Lower lobe of right lung (tissue), 2 donors: ENCODE measurements around the gene SLC12A9. TPM values are rescaled to one million over a fixed set of nuclear protein-coding genes. Genes with fewer than 3 reads are reported as not detected.

Experiments used
- ATAC-seq, 2 donors: fragments of 200-7000 bp; cut with Tn5 transposase; one replicate each; pipeline ENCODE4 v1.9.1; 2020 to 2022; ENCODE audit warnings: mild to moderate bottlenecking in 2 of 2, moderate library complexity in 2 of 2
- DNase-seq: peaks from one replicate; pipeline ENCODE4 v3.0.0-alpha.2; 2020
- H3K27ac ChIP-seq: fragments of 200-600 bp; one replicate; pipeline ENCODE4 v1.8.0; 2022
- H3K27me3 ChIP-seq: fragments of 200-600 bp; one replicate; pipeline ENCODE4 v1.8.0; 2022; ENCODE audit warnings: low read depth
- H3K36me3 ChIP-seq: fragments of 200-600 bp; one replicate; pipeline ENCODE4 v1.8.0; 2022; ENCODE audit warnings: mild to moderate bottlenecking
- H3K4me1 ChIP-seq: fragments of 200-600 bp; one replicate; pipeline ENCODE4 v1.8.0; 2022
- H3K4me3 ChIP-seq: fragments of 200-600 bp; one replicate; pipeline ENCODE4 v1.8.0; 2022; ENCODE audit warnings: mild to moderate bottlenecking
- H3K9me3 ChIP-seq: fragments of 200-600 bp; one replicate; pipeline ENCODE4 v1.8.0; 2022
- intact Hi-C: fragments of 100-400 bp; cut with DNase I; formaldehyde crosslinking; loops from one replicate; pipeline ENCODE4 v1.11.0; 2022
- total RNA-seq: library from RNA; stranded (reverse); fragmentation: NEBNext Ultra II Directional; extraction: Animal tissue kit (Norgen Biotek cat#: 25700); gene quantifications from one replicate; pipeline ENCODE4 v1.2.1, GENCODE V29; 2021
- TF ChIP-seq, protein P1 (sequence below): fragments of 200-600 bp; IDR thresholded peaks from one replicate; pipeline ENCODE4 v1.8.0; 2022; ENCODE audit warnings: antibody characterized with exemption, mild to moderate bottlenecking
- donor health status: DM: no; HTN: yes; CAD: no; lungs with severe emphysema.

SLC12A9 gene
- total RNA-seq, 1 donor from 2014 or later = 43.6 TPM

- peak; percentile 72 for ATAC-seq
- Histone ChIP-seq H3K27ac (peak overlapping the region; percentile 96), H3K27me3 (no peaks in the 10 kb centered on the region), H3K36me3 (peaks cover 29% of the 10 kb centered on the region), H3K4me1 (peaks cover 46% of the 10 kb centered on the region), H3K9me3 (no peaks in the 10 kb centered on the region), H3K4me3 (peak overlapping the region; percentile 86)
- intact Hi-C loops = no loop called here
- peak; percentile 89 for DNase-seq
- TF ChIP-seq, protein P1, sequence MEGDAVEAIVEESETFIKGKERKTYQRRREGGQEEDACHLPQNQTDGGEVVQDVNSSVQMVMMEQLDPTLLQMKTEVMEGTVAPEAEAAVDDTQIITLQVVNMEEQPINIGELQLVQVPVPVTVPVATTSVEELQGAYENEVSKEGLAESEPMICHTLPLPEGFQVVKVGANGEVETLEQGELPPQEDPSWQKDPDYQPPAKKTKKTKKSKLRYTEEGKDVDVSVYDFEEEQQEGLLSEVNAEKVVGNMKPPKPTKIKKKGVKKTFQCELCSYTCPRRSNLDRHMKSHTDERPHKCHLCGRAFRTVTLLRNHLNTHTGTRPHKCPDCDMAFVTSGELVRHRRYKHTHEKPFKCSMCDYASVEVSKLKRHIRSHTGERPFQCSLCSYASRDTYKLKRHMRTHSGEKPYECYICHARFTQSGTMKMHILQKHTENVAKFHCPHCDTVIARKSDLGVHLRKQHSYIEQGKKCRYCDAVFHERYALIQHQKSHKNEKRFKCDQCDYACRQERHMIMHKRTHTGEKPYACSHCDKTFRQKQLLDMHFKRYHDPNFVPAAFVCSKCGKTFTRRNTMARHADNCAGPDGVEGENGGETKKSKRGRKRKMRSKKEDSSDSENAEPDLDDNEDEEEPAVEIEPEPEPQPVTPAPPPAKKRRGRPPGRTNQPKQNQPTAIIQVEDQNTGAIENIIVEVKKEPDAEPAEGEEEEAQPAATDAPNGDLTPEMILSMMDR = no peak
Observed at GRCh38 chr7:100865938-100866728, 13.6 kb downstream of the SLC12A9 start.

- peaks cover 29% of the 10 kb centered on the region for H3K36me3 ChIP-seq
- H3K9me3 ChIP-seq = no peaks in the 10 kb centered on the region
- H3K4me3 ChIP-seq = peak overlapping the region; percentile 86
- DNase-seq = no peak
- H3K4me1 ChIP-seq = peaks cover 46% of the 10 kb centered on the region
- TF ChIP-seq, protein P1 = no peak
- intact Hi-C loops = no loop called here
- H3K27ac ChIP-seq = peak overlapping the region; percentile 96
- H3K27me3 ChIP-seq = no peaks in the 10 kb centered on the region
- no peak for ATAC-seq
Observed at GRCh38 chr7:100866729-100867039, 14.2 kb downstream of the SLC12A9 start.

DNA sequence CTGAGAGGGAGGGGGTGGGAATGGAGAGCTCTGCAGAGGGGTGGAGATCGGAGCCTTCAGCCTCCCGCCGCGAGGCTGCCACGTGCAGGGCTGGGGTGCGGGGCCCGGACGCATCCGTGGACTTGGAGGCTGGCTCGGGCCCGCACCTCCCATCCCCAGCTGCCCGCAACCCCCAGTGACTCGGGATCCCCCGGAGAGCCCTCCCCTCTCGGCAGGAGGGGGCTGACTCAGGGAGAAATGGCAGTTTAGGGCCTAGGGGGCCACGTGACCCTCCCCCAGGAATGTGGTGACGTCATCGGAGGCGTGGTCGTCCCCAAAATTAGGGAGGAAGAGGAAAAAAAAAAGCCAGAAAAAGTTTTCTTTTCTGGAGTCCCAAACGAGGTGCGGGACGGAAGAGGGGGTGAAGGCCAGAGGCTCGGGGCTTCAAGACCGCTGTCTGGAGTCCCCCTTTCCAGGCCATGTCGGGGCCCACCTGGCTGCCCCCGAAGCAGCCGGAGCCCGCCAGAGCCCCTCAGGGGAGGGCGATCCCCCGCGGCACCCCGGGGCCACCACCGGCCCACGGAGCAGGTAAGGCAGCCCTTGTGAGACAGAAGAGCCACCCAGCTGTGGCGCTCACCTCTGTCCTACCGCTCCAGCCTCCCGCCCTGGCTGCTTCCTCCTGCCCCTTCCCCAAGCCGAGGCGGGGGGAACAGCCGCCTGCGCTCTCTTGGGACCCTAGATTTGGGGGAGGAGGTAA lies 14.7 kb downstream of the SLC12A9 start, which contains the start of gene TRIP6:
Gene TRIP6, plus strand, starts transcription at position 348 of the 736 bp plus-strand sequence. Its CDS starts 111 bp downstream, at position 459.
- Histone ChIP-seq H3K27ac (peak within 1 kb of the TSS; percentile 96), H3K4me1 (peaks cover 46% of the 10 kb centered on the region), H3K36me3 (peaks cover 29% of the 10 kb centered on the region), H3K9me3 (no peaks in the 10 kb centered on the region), H3K4me3 (peak within 1 kb of the TSS; percentile 86), H3K27me3 (no peaks in the 10 kb centered on the region)
- ATAC-seq (peak; percentile 83 to 88), DNase-seq (peak; percentile 88)
- TF ChIP-seq, protein P1 = no peak
- intact Hi-C loops = no loop called here

DNA sequence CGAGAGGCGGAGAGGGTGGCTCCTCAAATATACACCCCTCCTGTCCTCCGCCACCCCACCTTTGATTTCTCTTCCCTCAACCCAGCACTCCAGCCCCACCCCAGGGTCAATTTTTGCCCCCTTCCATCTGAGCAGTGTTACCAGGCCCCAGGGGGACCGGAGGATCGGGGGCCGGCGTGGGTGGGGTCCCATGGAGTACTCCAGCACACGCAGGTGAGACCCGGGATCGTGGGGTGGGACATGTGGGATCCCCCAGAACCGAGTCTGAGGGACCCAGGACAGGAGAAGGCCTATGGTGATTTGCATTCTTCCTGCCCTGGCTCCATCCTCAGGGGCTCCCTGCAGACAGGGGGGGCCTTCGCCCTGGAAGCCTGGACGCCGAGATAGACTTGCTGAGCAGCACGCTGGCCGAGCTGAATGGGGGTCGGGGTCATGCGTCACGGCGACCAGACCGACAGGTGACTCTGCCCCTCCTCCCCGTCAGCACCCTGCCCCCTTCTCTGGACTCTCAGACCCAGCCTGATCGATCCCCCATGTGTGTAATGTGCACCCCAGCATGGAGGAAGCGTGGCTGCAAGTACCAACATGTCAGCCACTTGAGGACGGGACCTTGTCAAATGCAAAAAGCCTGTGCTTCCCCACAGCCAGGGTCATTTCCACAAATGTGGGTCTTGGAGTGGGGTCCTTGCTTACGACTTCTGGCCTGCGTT lies 15.4 kb downstream of the SLC12A9 start:
- Histone ChIP-seq H3K4me3 (peak overlapping the region; percentile 86), H3K36me3 (peaks cover 31% of the 10 kb centered on the region), H3K27ac (peak overlapping the region; percentile 96), H3K27me3 (no peaks in the 10 kb centered on the region), H3K9me3 (no peaks in the 10 kb centered on the region), H3K4me1 (peaks cover 46% of the 10 kb centered on the region)
- TF ChIP-seq, protein P1 = no peak
- ATAC-seq (peak; percentile 3 to 7), DNase-seq (no peak)
- intact Hi-C loops = no loop called here

GRCh38 chr7:100873599-100874299 lies 21.2 kb downstream of the SLC12A9 start:
- intact Hi-C loops = no loop called here
- peak overlapping the region; percentile 95 for H3K27ac ChIP-seq
- TF ChIP-seq, protein P1 = no peak
- no peak for DNase-seq
- no peaks in the 10 kb centered on the region for H3K27me3 ChIP-seq
- H3K4me3 ChIP-seq = peak overlapping the region; percentile 91
- peaks cover 42% of the 10 kb centered on the region for H3K4me1 ChIP-seq
- no peak for ATAC-seq
- no peaks in the 10 kb centered on the region for H3K9me3 ChIP-seq
- peaks cover 67% of the 10 kb centered on the region for H3K36me3 ChIP-seq
